Measurements from ENCODE around the gene FAM114A2.
"Not testable (repeated sequence)": the region's sequence is repeated elsewhere in the genome, so short reads cannot be mapped to it uniquely, and the experiment has no call there.

Gene FAM114A2

DNA sequence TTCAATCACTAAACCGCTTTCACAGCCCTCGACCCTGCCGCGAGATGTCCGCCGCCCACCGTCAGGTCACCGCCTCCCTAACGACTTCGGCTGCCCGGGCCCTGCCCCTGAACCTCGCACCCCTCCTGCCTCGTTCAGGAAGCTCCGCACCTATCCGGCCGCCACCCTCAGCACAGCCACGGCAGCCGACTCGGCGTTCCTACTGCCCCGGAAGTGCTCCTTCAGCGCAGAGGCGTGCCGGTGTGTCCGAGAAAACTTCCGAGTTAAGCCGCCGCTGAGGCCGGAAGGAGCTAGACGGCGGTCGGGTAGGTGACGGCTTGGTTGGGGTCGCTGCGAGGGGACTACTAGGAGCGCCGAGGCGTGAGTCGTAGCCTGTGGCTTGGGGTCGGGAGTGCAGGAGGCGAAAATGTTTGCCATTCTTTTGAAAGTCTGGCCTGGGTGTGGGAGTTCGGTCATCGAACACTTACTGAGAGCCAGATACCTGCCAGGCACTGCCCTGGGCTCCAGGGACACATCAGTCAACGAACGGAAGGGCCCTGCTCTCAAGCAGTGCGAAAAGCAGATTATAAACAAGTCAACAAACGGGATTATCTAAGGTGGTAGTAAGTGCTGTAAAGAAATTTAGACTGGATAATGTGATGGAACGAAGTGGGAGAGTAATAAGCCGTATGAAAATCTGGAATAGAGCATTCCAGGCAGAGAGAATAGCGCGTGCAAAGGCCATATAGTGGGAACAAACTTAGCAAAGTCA, at the start of gene FAM114A2, which contains the start of gene MFAP3:
FAM114A2 (minus strand) TSS at position 204 of the 751 bp plus-strand sequence. CDS start 3,957 bp downstream, outside the sequence.
MFAP3 (plus strand) TSS at position 261 of the 751 bp plus-strand sequence. CDS start 10,756 bp downstream, outside the sequence.
- DNase-seq: peak; percentile 93

DNA sequence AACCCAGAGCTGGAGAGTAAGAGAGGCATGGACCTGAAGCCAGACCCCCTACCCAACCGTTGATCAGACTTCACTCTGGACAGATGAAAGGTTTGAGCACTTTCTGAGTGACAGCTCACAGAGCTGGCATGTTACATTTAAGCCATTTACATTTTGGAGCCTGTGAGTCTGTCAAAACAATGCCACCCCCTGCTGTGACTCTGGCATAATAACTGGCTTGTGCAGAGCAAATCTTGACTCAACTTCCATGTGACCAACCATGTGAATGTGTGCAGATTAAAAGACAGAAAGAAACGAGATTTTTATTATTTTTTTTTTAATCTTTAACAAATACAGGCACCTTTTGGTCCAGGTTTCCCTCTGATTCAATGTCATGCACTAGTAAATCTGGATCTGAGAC, 48.5 kb upstream of the FAM114A2 start:
- DNase-seq: no peak

DNA sequence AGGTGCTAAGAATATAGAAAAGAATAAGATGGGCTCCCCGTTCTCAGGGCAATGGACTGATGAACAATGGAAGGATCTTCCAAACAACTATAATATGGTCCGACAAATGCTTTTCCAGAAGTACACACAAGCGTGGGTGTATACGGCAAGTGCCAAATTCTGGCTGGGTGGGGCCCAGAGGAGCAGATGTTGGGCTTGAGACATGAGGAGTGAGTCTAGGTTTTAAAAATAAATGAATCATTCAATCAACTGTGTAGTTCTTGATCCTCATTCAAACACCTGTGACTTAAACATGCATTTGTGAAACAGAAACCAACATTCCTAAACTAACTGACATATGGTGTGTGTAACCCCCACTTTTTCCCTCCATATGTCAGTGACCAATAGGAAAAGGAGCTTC, 47.9 kb upstream of the FAM114A2 start:
- DNase-seq: no peak

DNA sequence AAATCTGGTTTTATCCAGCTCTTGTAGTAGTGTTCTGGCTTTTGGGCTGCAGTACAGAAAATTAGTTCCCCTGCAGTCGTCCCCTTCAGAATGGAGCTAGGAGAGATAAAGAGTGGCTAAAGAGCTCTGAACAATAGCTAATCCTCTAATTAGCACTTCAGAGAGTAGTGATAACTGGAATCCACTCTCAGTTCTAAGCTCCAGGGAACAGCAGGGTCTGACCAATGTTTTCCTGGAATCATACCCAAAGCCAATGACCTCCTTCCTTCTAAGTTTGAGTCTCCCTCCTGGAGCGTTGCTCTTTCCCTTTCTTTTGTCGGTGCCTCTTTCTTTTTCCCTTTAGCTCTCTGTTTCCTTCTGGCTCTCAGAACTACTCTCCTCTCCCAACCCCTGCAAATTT, 47.4 kb upstream of the FAM114A2 start:
- no peak for DNase-seq

GRCh38 chr5:154084062-154084639, 45.4 kb upstream of the FAM114A2 start:
- DNase-seq: no peak

- DNase-seq: no peak
Measured at GRCh38 chr5:154081246-154081645, 42.5 kb upstream of the FAM114A2 start.

GRCh38 chr5:154078272-154078671, 39.6 kb upstream of the FAM114A2 start:
- no peak for DNase-seq

GRCh38 chr5:154077696-154078095, 39.0 kb upstream of the FAM114A2 start:
- DNase-seq: no peak

- DNase-seq: no peak
Measured at GRCh38 chr5:154076240-154076922, 37.7 kb upstream of the FAM114A2 start.

DNA sequence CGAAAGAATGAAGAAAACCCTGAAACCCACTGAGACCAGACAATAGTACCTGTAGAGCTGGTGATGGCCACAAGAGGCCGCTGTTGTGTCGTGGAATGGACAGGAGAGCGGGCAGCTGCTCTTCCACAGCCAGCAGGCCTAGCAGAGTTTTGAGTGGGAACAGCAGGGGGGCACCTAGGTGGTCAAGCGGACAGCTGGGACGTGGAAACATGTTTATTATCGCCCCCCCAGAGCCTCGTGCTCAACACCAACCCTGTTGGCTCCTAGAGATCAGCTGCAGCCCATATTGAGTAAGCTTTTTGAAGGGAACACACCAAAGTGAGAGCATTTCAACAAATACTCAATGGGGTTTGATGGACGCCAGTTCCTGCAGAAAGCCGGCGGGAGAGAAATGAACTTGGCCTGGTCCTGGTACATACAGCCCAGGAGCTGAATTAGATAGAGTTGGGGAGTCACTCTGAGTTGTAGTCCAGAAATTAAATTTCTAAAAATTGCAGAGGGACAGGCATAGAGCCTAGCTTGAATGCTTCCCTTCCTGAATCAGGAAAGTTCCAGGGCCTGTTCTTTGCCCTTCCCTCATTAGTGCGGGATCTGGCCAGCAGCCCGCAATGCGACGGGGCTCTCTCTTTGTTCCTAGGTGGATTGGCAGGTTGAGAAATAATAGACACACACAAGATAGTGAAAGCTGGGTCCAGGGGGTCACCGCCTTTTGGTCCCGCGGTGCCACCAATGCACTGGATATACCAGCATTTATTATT, 33.9 kb upstream of the FAM114A2 start:
- DNase-seq: peak; percentile 89

GRCh38 chr5:154071799-154072413, 33.2 kb upstream of the FAM114A2 start:
- DNase-seq: no peak

- DNase-seq: not testable (repeated sequence)
Measured at GRCh38 chr5:154069854-154070253, 31.1 kb upstream of the FAM114A2 start.

GRCh38 chr5:154065971-154066370, 27.3 kb upstream of the FAM114A2 start:
- no peak for DNase-seq

DNA sequence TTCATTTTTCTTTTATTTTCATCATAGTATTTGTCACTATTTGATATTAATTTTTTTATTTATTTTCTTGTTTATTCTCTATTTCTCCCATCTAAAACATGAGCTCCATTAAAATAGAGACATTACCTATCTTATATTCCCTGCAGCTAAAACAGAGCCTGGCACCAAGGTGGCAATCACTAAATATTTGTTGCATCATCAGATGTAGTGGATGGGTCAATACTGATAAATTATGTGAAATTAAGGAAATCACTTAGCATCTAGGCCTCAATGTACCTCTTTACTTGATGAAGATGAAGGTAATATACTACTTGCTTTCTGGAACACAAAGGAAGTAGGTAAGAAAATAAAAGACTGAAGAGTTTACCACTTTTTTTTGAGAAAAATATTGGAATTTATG, 24.7 kb upstream of the FAM114A2 start:
- DNase-seq: no peak

- DNase-seq: no peak
Measured at GRCh38 chr5:154060606-154061005, 21.9 kb upstream of the FAM114A2 start.

DNA sequence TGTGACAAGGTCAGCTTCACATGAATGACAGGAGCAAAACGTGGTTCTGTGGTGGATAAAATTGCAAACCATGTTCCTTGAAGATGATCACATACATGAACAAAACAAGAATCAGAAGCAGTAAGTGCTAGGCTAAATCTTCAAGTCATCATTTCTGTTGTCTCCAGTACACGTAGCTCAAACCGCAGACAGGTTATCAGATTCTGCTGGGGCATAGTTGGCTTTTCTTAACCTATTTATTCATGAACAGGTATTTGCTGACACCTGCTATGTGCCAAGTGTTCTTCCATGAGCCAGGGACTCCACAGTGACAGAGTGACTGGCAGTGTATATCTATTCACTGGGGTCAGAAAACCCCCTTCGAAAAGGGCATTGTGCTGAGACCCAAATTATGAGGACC, 20.9 kb upstream of the FAM114A2 start:
- DNase-seq: no peak

GRCh38 chr5:154059039-154059430, 20.3 kb upstream of the FAM114A2 start:
- no peak for DNase-seq

GRCh38 chr5:154058055-154059038, 19.6 kb upstream of the FAM114A2 start:
- no peak for DNase-seq

DNA sequence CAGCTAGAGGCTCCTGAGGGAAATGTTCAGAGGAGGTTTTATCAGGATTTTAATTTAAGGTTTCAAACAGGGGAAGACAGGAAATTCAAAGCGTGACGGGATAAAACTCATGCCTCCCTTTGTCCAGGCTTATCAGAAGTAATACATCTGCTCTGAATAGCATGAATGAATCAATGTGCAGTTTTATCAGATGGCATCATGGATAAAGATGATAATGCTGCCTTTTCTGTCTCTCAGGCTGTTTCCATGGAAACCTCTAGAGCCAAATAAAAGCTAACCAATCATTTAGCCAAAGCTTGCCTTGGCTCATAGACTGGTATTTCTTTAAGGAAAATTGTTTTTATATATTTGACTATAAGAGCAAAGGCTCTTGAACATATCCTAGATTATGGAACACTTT, 16.5 kb upstream of the FAM114A2 start:
- DNase-seq: no peak

- DNase-seq: no peak
Measured at GRCh38 chr5:154053468-154053867, 14.8 kb upstream of the FAM114A2 start.

GRCh38 chr5:154049636-154050035, 10.9 kb upstream of the FAM114A2 start:
- DNase-seq: no peak
